Measurements from ENCODE around the gene MKLN1. TPM values are rescaled to one million over a fixed set of nuclear protein-coding genes. Genes with fewer than 3 reads are reported as not detected.

MKLN1 gene
- total and polyA plus RNA-seq, 2 donors (not counting 1 experiment from before 2014, with no cell fraction given): 8.5 to 68.4 TPM

DNA sequence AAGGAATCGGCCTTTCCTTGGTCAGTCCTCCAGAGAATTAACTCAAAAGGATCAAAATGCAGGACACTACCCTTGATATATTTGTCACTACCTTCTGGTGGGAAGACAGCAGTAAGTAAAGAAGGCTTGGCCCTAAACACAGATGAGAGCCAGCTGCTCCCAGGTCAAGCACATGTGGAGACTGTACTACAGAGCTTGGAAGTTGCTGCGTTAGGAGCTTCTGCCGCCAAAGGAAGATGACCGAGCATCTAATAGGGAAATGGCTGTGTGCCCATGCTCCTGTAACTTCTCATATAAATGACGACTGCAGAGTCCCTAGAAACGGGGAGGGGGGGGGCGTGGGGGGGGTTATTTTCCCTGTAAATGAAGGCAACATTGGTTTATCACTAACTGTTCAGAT lies 169.8 kb downstream of the MKLN1 start:
- DNase-seq (no peak), ATAC-seq (ENCODE audit: low read depth) (no peak)
- H3K4me2 ChIP-seq (replicated peaks; ENCODE audit: low read depth, low read length, poor library complexity, severe bottlenecking): no peak overlapping the region
- H3K4me3 ChIP-seq (ENCODE audit: control extremely low read depth in 1 of 5, extremely low read depth in 1 of 5, insufficient read depth in 1 of 5, low read depth in 2 of 5, low read length in 4 of 5): no peak overlapping the region
- H3K27me3 ChIP-seq (replicated peaks in 1 of 4; ENCODE audit: control extremely low read depth in 1 of 4, control insufficient read depth in 3 of 4, insufficient read depth in 4 of 4, low read length in 3 of 4): no peaks in the 10 kb centered on the region
- H3K4me3 Mint-ChIP-seq: no peak overlapping the region
- H3K9me3 ChIP-seq (ENCODE audit: control extremely low read depth in 1 of 3, control insufficient read depth in 2 of 3, insufficient read depth in 1 of 3, low read length in 2 of 3): no peaks in the 10 kb centered on the region
- intact Hi-C loops (cut with micrococcal nuclease): no loop called here
- H3K4me1 Mint-ChIP-seq: peaks cover 9% of the 10 kb centered on the region
- H3K79me2 ChIP-seq (ENCODE audit: control insufficient read depth, insufficient read depth, low read length): no peaks in the 10 kb centered on the region
- CTCF ChIA-PET: interaction anchor here (0.6 kb wide), 1 partner anchor 149 kb away, joined by 3 read pairs; no protein-coding TSS in a partner anchor
- POLR2A ChIA-PET: no interaction called here
- H3K9me3 Mint-ChIP-seq (ENCODE audit: insufficient read depth): no peaks in the 10 kb centered on the region
- peaks cover 0 to 5% of the 10 kb centered on the region in 2 donors for H3K4me1 ChIP-seq (ENCODE audit: control insufficient read depth in 2 of 2, insufficient read depth in 2 of 2, low read length in 2 of 2)
- H4K20me1 ChIP-seq (ENCODE audit: control insufficient read depth, insufficient read depth, low read length, poor library complexity, severe bottlenecking): no peaks in the 10 kb centered on the region
- peaks cover 3 to 7% of the 10 kb centered on the region in 2 experiments for H3K36me3 ChIP-seq (replicated peaks in 1 of 2; ENCODE audit: control extremely low read depth in 1 of 2, control insufficient read depth in 1 of 2, extremely low read depth in 1 of 2, insufficient read depth in 2 of 2, low read length in 1 of 2)
- 100% methylated on average over 3 of the region's 7 CpGs for WGBS (ENCODE audit: insufficient coverage)
- H2AFZ ChIP-seq (ENCODE audit: insufficient read depth, low read depth, low read length, poor library complexity, severe bottlenecking): no peak overlapping the region
- no peak overlapping the region for H3K27ac ChIP-seq (ENCODE audit: low read length in 2 of 2)
- no peak overlapping the region for H3K9ac ChIP-seq (ENCODE audit: low read length)
- TF ChIP-seq, protein P1, sequence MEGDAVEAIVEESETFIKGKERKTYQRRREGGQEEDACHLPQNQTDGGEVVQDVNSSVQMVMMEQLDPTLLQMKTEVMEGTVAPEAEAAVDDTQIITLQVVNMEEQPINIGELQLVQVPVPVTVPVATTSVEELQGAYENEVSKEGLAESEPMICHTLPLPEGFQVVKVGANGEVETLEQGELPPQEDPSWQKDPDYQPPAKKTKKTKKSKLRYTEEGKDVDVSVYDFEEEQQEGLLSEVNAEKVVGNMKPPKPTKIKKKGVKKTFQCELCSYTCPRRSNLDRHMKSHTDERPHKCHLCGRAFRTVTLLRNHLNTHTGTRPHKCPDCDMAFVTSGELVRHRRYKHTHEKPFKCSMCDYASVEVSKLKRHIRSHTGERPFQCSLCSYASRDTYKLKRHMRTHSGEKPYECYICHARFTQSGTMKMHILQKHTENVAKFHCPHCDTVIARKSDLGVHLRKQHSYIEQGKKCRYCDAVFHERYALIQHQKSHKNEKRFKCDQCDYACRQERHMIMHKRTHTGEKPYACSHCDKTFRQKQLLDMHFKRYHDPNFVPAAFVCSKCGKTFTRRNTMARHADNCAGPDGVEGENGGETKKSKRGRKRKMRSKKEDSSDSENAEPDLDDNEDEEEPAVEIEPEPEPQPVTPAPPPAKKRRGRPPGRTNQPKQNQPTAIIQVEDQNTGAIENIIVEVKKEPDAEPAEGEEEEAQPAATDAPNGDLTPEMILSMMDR (IDR thresholded peaks at IDR 0.05): no peak
- TF ChIP-seq EZH2 (IDR thresholded peaks at IDR 0.05; ENCODE audit: borderline replicate concordance, insufficient read depth, low read depth, low read length, poor library complexity, severe bottlenecking): no peak
- no peaks in the 10 kb centered on the region for H3K27me3 Mint-ChIP-seq
- no peak overlapping the region for H3K27ac Mint-ChIP-seq

DNA sequence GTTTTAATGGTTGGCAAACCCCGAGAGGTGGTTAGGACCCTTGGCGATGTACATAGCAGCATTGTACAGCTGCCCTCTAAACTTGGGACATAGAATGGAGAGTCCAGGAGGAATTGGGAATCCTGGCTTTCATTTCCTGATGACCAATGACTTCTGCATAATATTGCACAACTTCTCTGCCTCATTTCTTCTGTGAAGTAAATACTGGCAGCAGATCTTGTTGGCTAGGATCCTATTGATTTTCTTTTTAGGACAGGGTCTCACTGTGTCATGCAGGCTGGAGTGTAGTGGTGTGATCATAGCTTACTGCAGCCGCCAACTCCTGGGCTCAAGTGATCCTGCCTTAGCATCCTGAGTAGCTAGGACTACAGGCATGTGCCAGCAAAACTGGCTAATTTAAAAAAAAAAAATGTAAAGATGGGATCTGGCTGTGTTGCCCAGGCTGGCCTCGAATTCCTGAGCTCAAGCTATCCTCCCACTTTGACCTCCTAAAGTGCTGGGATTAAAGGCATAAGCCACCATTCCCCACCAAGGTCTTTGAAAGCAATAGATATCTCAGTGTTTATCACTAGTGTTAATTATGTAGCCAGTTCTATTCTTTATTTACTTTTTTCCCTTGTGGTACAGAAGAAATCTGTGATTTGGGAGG lies 170.7 kb downstream of the MKLN1 start:
- ATAC-seq (ENCODE audit: low read depth) (no peak), DNase-seq (no peak)
- H3K4me1 Mint-ChIP-seq: peaks cover 10% of the 10 kb centered on the region
- Histone ChIP-seq H4K20me1 (ENCODE audit: control insufficient read depth, insufficient read depth, low read length, poor library complexity, severe bottlenecking) (no peaks in the 10 kb centered on the region), H3K9ac (ENCODE audit: low read length) (no peak overlapping the region), H3K27me3 (replicated peaks in 1 of 4; ENCODE audit: control extremely low read depth in 1 of 4, control insufficient read depth in 3 of 4, insufficient read depth in 4 of 4, low read length in 3 of 4) (no peaks in the 10 kb centered on the region), H2AFZ (ENCODE audit: insufficient read depth, low read depth, low read length, poor library complexity, severe bottlenecking) (no peak overlapping the region), H3K27ac (ENCODE audit: low read length in 2 of 2) (no peak overlapping the region), H3K4me3 (ENCODE audit: control extremely low read depth in 1 of 5, extremely low read depth in 1 of 5, insufficient read depth in 1 of 5, low read depth in 2 of 5, low read length in 4 of 5) (no peak overlapping the region), H3K4me2 (replicated peaks; ENCODE audit: low read depth, low read length, poor library complexity, severe bottlenecking) (no peak overlapping the region), H3K9me3 (ENCODE audit: control extremely low read depth in 1 of 3, control insufficient read depth in 2 of 3, insufficient read depth in 1 of 3, low read length in 2 of 3) (no peaks in the 10 kb centered on the region), H3K36me3 (replicated peaks in 1 of 2; ENCODE audit: control extremely low read depth in 1 of 2, control insufficient read depth in 1 of 2, extremely low read depth in 1 of 2, insufficient read depth in 2 of 2, low read length in 1 of 2) (peaks cover 3 to 7% of the 10 kb centered on the region in 2 experiments), H3K79me2 (ENCODE audit: control insufficient read depth, insufficient read depth, low read length) (no peaks in the 10 kb centered on the region), H3K4me1 (ENCODE audit: control insufficient read depth in 2 of 2, insufficient read depth in 2 of 2, low read length in 2 of 2) (peaks cover 0 to 5% of the 10 kb centered on the region in 2 donors)
- H3K4me3 Mint-ChIP-seq: no peak overlapping the region
- H3K27ac Mint-ChIP-seq: no peak overlapping the region
- H3K27me3 Mint-ChIP-seq: no peaks in the 10 kb centered on the region
- intact Hi-C loops (cut with micrococcal nuclease): no loop called here
- ChIA-PET POLR2A (interaction anchor here (0.6 kb wide), 1 partner anchor 81 kb away, joined by 7 read pairs; no protein-coding TSS in a partner anchor), CTCF (interaction anchor here (2.9 to 5.1 kb wide), 2 partner anchors 15 to 16 kb away, joined by 14 to 43 read pairs; no protein-coding TSS in a partner anchor)
- no peaks in the 10 kb centered on the region for H3K9me3 Mint-ChIP-seq (ENCODE audit: insufficient read depth)
- TF ChIP-seq, protein P1 (IDR thresholded peaks at IDR 0.05): no peak
- 94% methylated on average over 2 of the region's 4 CpGs for WGBS (ENCODE audit: insufficient coverage)

Measured in B cell (primary cell).